ENCODE results near the gene BUD13.

- TF ChIP-seq CTCF (conservative IDR thresholded peaks at IDR 0.05; ENCODE audit: low read length) = no peak
- no peak for TF ChIP-seq EZH2phosphoT487 (IDR thresholded peaks at IDR 0.05; ENCODE audit: borderline replicate concordance)
These were observed 25.6 kb upstream of the BUD13 start for GRCh38 chr11:116798368-116798767.
